Astrocyte (in vitro differentiated cells and primary cell): ENCODE measurements around the gene MMS19. TPM values are rescaled to one million over a fixed set of nuclear protein-coding genes. Genes with fewer than 3 reads are reported as not detected.

Experiments
- DNase-seq: peaks from one replicate; pipeline ENCODE4 v3.0.0-alpha.2; 2010; ENCODE audit warnings: low read depth
- FAIRE-seq: peaks from 2 replicates; lab custom pipeline; 2011; peaks lifted over from hg19 to GRCh38; lab: Jason Lieb, UNC
- H2AFZ ChIP-seq: 2 replicates; pipeline ENCODE4 v1.6.0; 2012; ENCODE audit warnings: low read depth, low read length, inconsistent platforms
- H3K27ac ChIP-seq: 2 replicates; pipeline ENCODE4 v1.5.1; 2011; ENCODE audit warnings: low read depth, low read length, inconsistent platforms
- H3K27me3 ChIP-seq: 2 replicates; pipeline ENCODE4 v1.6.0; 2011; ENCODE audit warnings: low read length, inconsistent platforms; ENCODE audit not compliant: insufficient read depth
- H3K36me3 ChIP-seq: 2 replicates; pipeline ENCODE4 v1.5.1; 2011; ENCODE audit warnings: low read length, inconsistent platforms; ENCODE audit not compliant: insufficient read depth
- H3K4me1 ChIP-seq: 2 replicates; pipeline ENCODE4 v1.5.1; 2011; ENCODE audit warnings: low read length, inconsistent platforms; ENCODE audit not compliant: insufficient read depth
- H3K4me2 ChIP-seq: 2 replicates; pipeline ENCODE4 v1.6.0; 2012; ENCODE audit warnings: low read length, inconsistent platforms
- H3K4me3 ChIP-seq: 2 replicates; pipeline ENCODE4 v1.5.1; 2011; ENCODE audit warnings: low read depth, mild to moderate bottlenecking, low read length, inconsistent platforms; ENCODE audit not compliant: insufficient read depth
- H3K79me2 ChIP-seq: 2 replicates; pipeline ENCODE4 v1.6.0; 2012; ENCODE audit warnings: mild to moderate bottlenecking, low read length, inconsistent platforms; ENCODE audit not compliant: insufficient read depth
- H3K9ac ChIP-seq: 2 replicates; pipeline ENCODE4 v1.6.0; 2012; ENCODE audit warnings: mild to moderate bottlenecking, low read length, inconsistent platforms
- H3K9me3 ChIP-seq: 2 replicates; pipeline ENCODE4 v1.5.1; 2012; ENCODE audit warnings: low read depth, mild to moderate bottlenecking, low read length, inconsistent platforms; ENCODE audit not compliant: insufficient read depth
- H4K20me1 ChIP-seq: 2 replicates; pipeline ENCODE4 v1.6.0; 2012; ENCODE audit warnings: low read length, inconsistent platforms; ENCODE audit not compliant: insufficient read depth
- H3K27ac Mint-ChIP-seq: one replicate; pipeline ENCODE4 v1.8.0; 2021; ENCODE audit warnings: mild to moderate bottlenecking, mixed read lengths; ENCODE audit not compliant: unreplicated experiment
- H3K27me3 Mint-ChIP-seq: one replicate; pipeline ENCODE4 v1.8.0; 2021; ENCODE audit warnings: low read depth, mixed read lengths; ENCODE audit not compliant: unreplicated experiment
- H3K36me3 Mint-ChIP-seq: one replicate; pipeline ENCODE4 v1.8.0; 2021; ENCODE audit warnings: low read depth, mixed read lengths; ENCODE audit not compliant: unreplicated experiment
- H3K4me1 Mint-ChIP-seq: one replicate; pipeline ENCODE4 v1.8.0; 2021; ENCODE audit warnings: low read depth, mixed read lengths; ENCODE audit not compliant: unreplicated experiment
- H3K4me3 Mint-ChIP-seq: one replicate; pipeline ENCODE4 v1.8.0; 2021; ENCODE audit warnings: mild to moderate bottlenecking, moderate library complexity, mixed read lengths; ENCODE audit not compliant: unreplicated experiment
- H3K9me3 Mint-ChIP-seq: one replicate; pipeline ENCODE4 v1.8.0; 2021; ENCODE audit warnings: mild to moderate bottlenecking, mixed read lengths; ENCODE audit not compliant: unreplicated experiment
- CTCF ChIP-seq: IDR thresholded peaks from 2 replicates; pipeline ENCODE4 v1.5.1; 2011; ENCODE audit warnings: low read depth, mild to moderate bottlenecking, inconsistent platforms, low read length, moderate library complexity; ENCODE audit not compliant: insufficient read depth
- EZH2 ChIP-seq: IDR thresholded peaks from 2 replicates; pipeline ENCODE4 v1.6.1; 2012; ENCODE audit warnings: mild to moderate bottlenecking, low read length, inconsistent platforms; ENCODE audit not compliant: insufficient read depth
- total RNA-seq: library from RNA; stranded (reverse); gene quantifications from 2 replicates; pipeline ENCODE4 v1.2.1, GENCODE V29; 2021

Gene MMS19
- total RNA-seq, 1 donor from 2014 or later: 84.4 TPM

GRCh38 chr10:97459933-97460332, 38.3 kb downstream of the MMS19 start:
- Histone ChIP-seq H3K27me3 (no peaks in the 10 kb centered on the region), H3K79me2 (peaks cover 8% of the 10 kb centered on the region), H3K36me3 (peaks cover 87% of the 10 kb centered on the region), H3K27ac (no peak overlapping the region), H3K4me3 (no peak overlapping the region), H2AFZ (no peak overlapping the region), H3K9ac (no peak overlapping the region), H4K20me1 (peaks cover 59% of the 10 kb centered on the region), H3K4me2 (no peak overlapping the region), H3K9me3 (no peaks in the 10 kb centered on the region), H3K4me1 (peaks cover under 1% of the 10 kb centered on the region)
- DNase-seq (no peak), FAIRE-seq (no peak)
- Mint-ChIP-seq H3K4me3 (no peak overlapping the region), H3K4me1 (peaks cover 4% of the 10 kb centered on the region), H3K36me3 (peaks cover 10% of the 10 kb centered on the region), H3K27me3 (no peaks in the 10 kb centered on the region), H3K27ac (no peak overlapping the region), H3K9me3 (no peaks in the 10 kb centered on the region)
- TF ChIP-seq CTCF: no peak
- TF ChIP-seq EZH2: no peak

GRCh38 chr10:97459111-97459510, 39.1 kb downstream of the MMS19 start:
- Histone ChIP-seq H3K4me3 (no peak overlapping the region), H2AFZ (no peak overlapping the region), H3K4me1 (peaks cover 9% of the 10 kb centered on the region), H3K9ac (no peak overlapping the region), H4K20me1 (peaks cover 62% of the 10 kb centered on the region), H3K4me2 (no peak overlapping the region), H3K36me3 (peaks cover 82% of the 10 kb centered on the region), H3K79me2 (peaks cover 8% of the 10 kb centered on the region), H3K27me3 (no peaks in the 10 kb centered on the region), H3K9me3 (no peaks in the 10 kb centered on the region), H3K27ac (no peak overlapping the region)
- TF ChIP-seq EZH2: no peak
- TF ChIP-seq CTCF: no peak
- peaks cover 12% of the 10 kb centered on the region for H3K4me1 Mint-ChIP-seq
- peaks cover 10% of the 10 kb centered on the region for H3K36me3 Mint-ChIP-seq
- H3K27ac Mint-ChIP-seq: peak overlapping the region; percentile 26
- FAIRE-seq (no peak), DNase-seq (no peak)
- no peaks in the 10 kb centered on the region for H3K27me3 Mint-ChIP-seq
- H3K4me3 Mint-ChIP-seq: no peak overlapping the region
- H3K9me3 Mint-ChIP-seq: no peaks in the 10 kb centered on the region

GRCh38 chr10:97456686-97457065, 41.5 kb downstream of the MMS19 start:
- TF ChIP-seq CTCF (no peak), EZH2 (no peak)
- no peak overlapping the region for H3K27ac ChIP-seq
- no peak overlapping the region for H3K4me2 ChIP-seq
- Mint-ChIP-seq H3K4me1 (peaks cover 18% of the 10 kb centered on the region), H3K4me3 (no peak overlapping the region), H3K27ac (peak overlapping the region; percentile 85), H3K36me3 (peaks cover 27% of the 10 kb centered on the region), H3K27me3 (no peaks in the 10 kb centered on the region), H3K9me3 (no peaks in the 10 kb centered on the region)
- H3K4me3 ChIP-seq: no peak overlapping the region
- no peaks in the 10 kb centered on the region for H3K27me3 ChIP-seq
- peaks cover 10% of the 10 kb centered on the region for H3K4me1 ChIP-seq
- DNase-seq: no peak
- peaks cover 31% of the 10 kb centered on the region for H3K79me2 ChIP-seq
- FAIRE-seq: no peak
- peak overlapping the region; percentile 3 for H3K9ac ChIP-seq
- H3K36me3 ChIP-seq: peaks cover 73% of the 10 kb centered on the region
- H2AFZ ChIP-seq: no peak overlapping the region
- H4K20me1 ChIP-seq: peaks cover 70% of the 10 kb centered on the region
- no peaks in the 10 kb centered on the region for H3K9me3 ChIP-seq
